ENCODE measurements around the gene ZNF511. TPM values are rescaled to one million over a fixed set of nuclear protein-coding genes. Genes with fewer than 3 reads are reported as not detected.

The ZNF511 gene
- polyA plus RNA-seq, 1 experiment: 32.9 TPM

DNA sequence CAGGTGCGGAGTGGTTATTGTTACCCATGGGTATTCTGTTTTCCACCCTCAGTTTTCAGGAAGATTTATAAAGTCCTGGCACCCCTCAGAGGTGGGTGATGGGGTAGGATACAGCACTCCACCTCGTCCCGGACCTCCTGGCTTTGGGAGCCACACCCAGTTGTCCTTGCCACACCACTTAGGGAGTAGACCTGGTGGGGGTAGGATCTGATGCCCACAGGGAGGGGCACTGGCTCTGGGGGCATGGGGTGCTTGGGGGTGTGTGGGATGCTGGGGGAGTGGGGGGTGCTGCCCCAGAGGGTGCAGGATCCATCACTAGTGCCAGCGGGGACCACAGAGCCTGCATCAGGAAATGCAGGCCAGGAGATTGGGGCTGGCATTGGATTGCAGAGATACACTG is 4.5 kb downstream of the ZNF511 start:
- DNase-seq (ENCODE audit: low read depth): no peak
- no peak overlapping the region for H3K4me3 ChIP-seq (ENCODE audit: low read depth, low read length)
- peaks cover 19% of the 10 kb centered on the region for H3K36me3 ChIP-seq (ENCODE audit: control insufficient read depth, insufficient read depth, low read length)
- CTCF ChIA-PET: interaction anchor here (1.0 to 1.8 kb wide), 2 partner anchors 46 to 56 kb away, joined by 3 to 8 read pairs; no protein-coding TSS in a partner anchor
- TF ChIP-seq, protein P1, sequence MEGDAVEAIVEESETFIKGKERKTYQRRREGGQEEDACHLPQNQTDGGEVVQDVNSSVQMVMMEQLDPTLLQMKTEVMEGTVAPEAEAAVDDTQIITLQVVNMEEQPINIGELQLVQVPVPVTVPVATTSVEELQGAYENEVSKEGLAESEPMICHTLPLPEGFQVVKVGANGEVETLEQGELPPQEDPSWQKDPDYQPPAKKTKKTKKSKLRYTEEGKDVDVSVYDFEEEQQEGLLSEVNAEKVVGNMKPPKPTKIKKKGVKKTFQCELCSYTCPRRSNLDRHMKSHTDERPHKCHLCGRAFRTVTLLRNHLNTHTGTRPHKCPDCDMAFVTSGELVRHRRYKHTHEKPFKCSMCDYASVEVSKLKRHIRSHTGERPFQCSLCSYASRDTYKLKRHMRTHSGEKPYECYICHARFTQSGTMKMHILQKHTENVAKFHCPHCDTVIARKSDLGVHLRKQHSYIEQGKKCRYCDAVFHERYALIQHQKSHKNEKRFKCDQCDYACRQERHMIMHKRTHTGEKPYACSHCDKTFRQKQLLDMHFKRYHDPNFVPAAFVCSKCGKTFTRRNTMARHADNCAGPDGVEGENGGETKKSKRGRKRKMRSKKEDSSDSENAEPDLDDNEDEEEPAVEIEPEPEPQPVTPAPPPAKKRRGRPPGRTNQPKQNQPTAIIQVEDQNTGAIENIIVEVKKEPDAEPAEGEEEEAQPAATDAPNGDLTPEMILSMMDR (IDR thresholded peaks at IDR 0.05; ENCODE audit: insufficient read depth, low read depth, low read length): no peak
- no peaks in the 10 kb centered on the region for H3K27me3 ChIP-seq (ENCODE audit: control insufficient read depth, insufficient read depth, low read length)
- POLR2A ChIA-PET: no interaction called here

DNA sequence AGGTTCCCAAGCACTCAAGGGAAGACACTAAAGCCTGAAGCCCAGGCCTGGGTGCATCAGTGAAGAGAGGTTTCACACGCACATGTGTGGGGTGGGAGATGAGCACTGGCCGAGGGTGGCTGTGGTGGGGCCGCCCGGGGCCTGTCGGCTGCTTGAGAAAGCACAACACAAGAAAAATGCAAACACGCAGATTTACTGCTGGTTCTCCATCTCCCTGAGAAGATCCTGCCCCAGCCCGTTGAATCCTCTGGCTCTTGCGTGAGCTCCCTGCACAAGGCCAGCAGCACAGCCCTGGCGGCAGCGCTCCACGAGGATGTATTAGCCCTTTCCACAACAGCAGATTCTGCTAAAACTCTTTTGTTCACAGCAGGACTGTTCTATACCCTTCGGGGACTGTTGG is 6.2 kb downstream of the ZNF511 start:
- DNase-seq (ENCODE audit: low read depth): no peak
- no peaks in the 10 kb centered on the region for H3K27me3 ChIP-seq (ENCODE audit: control insufficient read depth, insufficient read depth, low read length)
- CTCF ChIA-PET: interaction anchor here (1.4 to 2.6 kb wide), 3 partner anchors 10 to 58 kb away, joined by 6 to 20 read pairs (median 8); no protein-coding TSS in a partner anchor
- H3K4me3 ChIP-seq (ENCODE audit: low read depth, low read length): no peak overlapping the region
- POLR2A ChIA-PET: no interaction called here
- peaks cover 15% of the 10 kb centered on the region for H3K36me3 ChIP-seq (ENCODE audit: control insufficient read depth, insufficient read depth, low read length)
- TF ChIP-seq, protein P1 (IDR thresholded peaks at IDR 0.05; ENCODE audit: insufficient read depth, low read depth, low read length): no peak

DNA sequence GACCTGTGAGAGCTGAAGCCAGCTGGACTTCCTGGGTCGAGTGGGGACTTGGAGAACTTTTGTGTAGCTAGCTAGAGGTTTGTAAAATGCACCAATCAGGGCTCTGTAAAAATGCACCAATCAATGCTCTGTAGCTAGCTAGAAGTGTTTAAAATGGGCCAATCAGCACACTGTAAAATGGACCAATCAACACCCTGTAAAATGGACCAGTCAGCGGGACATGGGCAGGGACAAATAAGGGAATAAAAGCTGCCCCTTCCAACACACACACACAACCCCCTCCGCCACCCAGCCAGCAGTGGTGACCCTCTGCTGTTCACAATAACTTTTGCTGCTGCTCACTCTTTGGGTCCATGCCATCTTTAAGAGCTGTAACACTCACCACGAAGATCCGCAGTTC is 7.1 kb downstream of the ZNF511 start:
- H3K36me3 ChIP-seq (ENCODE audit: control insufficient read depth, insufficient read depth, low read length): peaks cover 8% of the 10 kb centered on the region
- no peaks in the 10 kb centered on the region; the same call in 1 of the 2 replicates for H3K27me3 ChIP-seq (ENCODE audit: control insufficient read depth, insufficient read depth, low read length)
- no peak overlapping the region for H3K4me3 ChIP-seq (ENCODE audit: low read depth, low read length)
- POLR2A ChIA-PET: no interaction called here
- DNase-seq (ENCODE audit: low read depth): no peak
- CTCF ChIA-PET: interaction anchor here (1.4 to 2.6 kb wide), 2 partner anchors 9 to 13 kb away, joined by 6 to 20 read pairs; no protein-coding TSS in a partner anchor
- TF ChIP-seq, protein P1 (IDR thresholded peaks at IDR 0.05; ENCODE audit: insufficient read depth, low read depth, low read length): no peak

DNA sequence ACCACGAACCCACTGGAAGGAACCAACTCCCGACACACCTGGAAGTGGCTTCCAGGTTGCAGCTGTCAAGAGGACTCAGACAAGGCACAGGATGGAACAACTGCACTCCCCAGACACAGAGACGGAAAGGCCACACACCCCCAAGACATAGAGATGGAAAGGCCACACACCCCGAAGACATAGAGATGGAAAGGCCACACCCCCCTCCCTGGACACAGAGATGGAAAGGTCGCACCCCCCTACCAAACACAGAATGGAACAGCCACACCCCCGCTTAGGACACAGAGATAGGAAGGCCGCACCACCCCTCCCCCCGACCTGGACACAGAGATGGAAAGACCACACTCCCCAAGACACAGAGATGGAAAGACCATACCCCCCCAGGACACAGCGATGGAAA is 7.6 kb downstream of the ZNF511 start:
- no peak for DNase-seq (ENCODE audit: low read depth)
- TF ChIP-seq, protein P1 (IDR thresholded peaks at IDR 0.05; ENCODE audit: insufficient read depth, low read depth, low read length): no peak
- Histone ChIP-seq H3K4me3 (ENCODE audit: low read depth, low read length) (no peak overlapping the region), H3K36me3 (ENCODE audit: control insufficient read depth, insufficient read depth, low read length) (peaks cover 8% of the 10 kb centered on the region), H3K27me3 (ENCODE audit: control insufficient read depth, insufficient read depth, low read length) (no peaks in the 10 kb centered on the region; the same call in 1 of the 2 replicates)
- POLR2A ChIA-PET: no interaction called here
- CTCF ChIA-PET: interaction anchor here (1.4 to 2.6 kb wide), 2 partner anchors 8 to 13 kb away, joined by 6 to 20 read pairs; no protein-coding TSS in a partner anchor

DNA sequence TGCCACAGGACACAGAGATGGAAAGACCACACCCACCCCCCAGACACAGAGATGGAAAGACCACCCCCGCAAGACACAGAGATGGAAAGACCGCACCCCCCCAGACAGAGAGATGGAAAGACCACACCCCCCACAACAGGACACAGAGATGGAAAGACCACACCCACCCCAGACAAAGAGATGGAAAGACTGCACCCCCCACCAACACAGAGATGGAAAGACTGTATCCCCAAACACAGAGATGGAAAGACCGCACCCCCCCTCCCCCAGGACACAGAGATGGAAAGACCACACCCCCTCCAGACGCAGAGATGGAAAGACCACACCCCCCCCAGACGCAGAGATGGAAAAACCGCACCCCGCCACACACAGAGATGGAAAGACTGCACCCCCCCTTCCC is 8.0 kb downstream of the ZNF511 start:
- TF ChIP-seq, protein P1 (IDR thresholded peaks at IDR 0.05; ENCODE audit: insufficient read depth, low read depth, low read length): no peak
- H3K27me3 ChIP-seq (ENCODE audit: control insufficient read depth, insufficient read depth, low read length): no peaks in the 10 kb centered on the region; the same call in 1 of the 2 replicates
- no peak for DNase-seq (ENCODE audit: low read depth)
- H3K36me3 ChIP-seq (ENCODE audit: control insufficient read depth, insufficient read depth, low read length): peaks cover 6% of the 10 kb centered on the region
- H3K4me3 ChIP-seq (ENCODE audit: low read depth, low read length): no peak overlapping the region
- CTCF ChIA-PET: no interaction called here
- POLR2A ChIA-PET: no interaction called here

Data from BJ (cell line).